Measurements from ENCODE around the gene ULK4. TPM values are rescaled to one million over a fixed set of nuclear protein-coding genes. Genes with fewer than 3 reads are reported as not detected.

ULK4 gene
- total RNA-seq, 1 experiment from 2014 or later = 14.3 TPM

GRCh38 chr3:41200669-41201021 lies 761.3 kb downstream of the ULK4 start:
- no TSS peak for BruUV-seq (replicated peaks)
- ChIA-PET POLR2A (interaction anchor here (0.6 kb wide), 1 partner anchor 416 kb away, joined by 5 read pairs; no protein-coding TSS in a partner anchor), CTCF (no interaction called here)
- intact Hi-C loops (cut with micrococcal nuclease; ENCODE audit: unreplicated experiment) (loop anchor here (5.0 kb wide), 1 partner anchor 618 kb away; no protein-coding TSS in a partner anchor), in situ Hi-C loops (cut with HindIII; ENCODE audit: low pct_unique_long_range_greater_than_20kb, low sequenced_read_pairs) (no loop called here)
- no peak for TF ChIP-seq POLR2AphosphoS5 (IDR thresholded peaks at IDR 0.05; ENCODE audit: low read depth, low read length)
- no peak for TF ChIP-seq CTCF (IDR thresholded peaks at IDR 0.05)
- no peak for TF ChIP-seq SIN3A (IDR thresholded peaks at IDR 0.05; ENCODE audit: borderline replicate concordance, insufficient read depth, low read depth, low read length)
- no peak for TF ChIP-seq TCF7L2 (IDR thresholded peaks at IDR 0.05; ENCODE audit: low read depth, low read length)
- TF ChIP-seq REST (IDR thresholded peaks at IDR 0.05; ENCODE audit: insufficient read depth in 1 of 2, low read depth in 2 of 2, low read length in 1 of 2) = no peak
- Histone ChIP-seq H3K36me3 (ENCODE audit: control insufficient read depth, insufficient read depth, low read length) (peaks cover 2% of the 10 kb centered on the region; the same call in 1 of the 2 replicates), H3K27me3 (ENCODE audit: control insufficient read depth, insufficient read depth, low read length) (no peaks in the 10 kb centered on the region), H3K4me1 (ENCODE audit: control insufficient read depth, insufficient read depth, low read length) (peaks cover 24% of the 10 kb centered on the region), H3K9me3 (ENCODE audit: control insufficient read depth, insufficient read depth, low read depth, low read length) (no peaks in the 10 kb centered on the region), H3K27ac (ENCODE audit: low read length) (peak overlapping the region; percentile 85), H3K4me3 (ENCODE audit: low read depth in 2 of 2, low read length in 2 of 2) (peak overlapping the region; percentile 89 to 94)
- DNase-seq (ENCODE audit: low read depth, low spot score) (no peak), ATAC-seq (no peak)

GRCh38 chr3:41199866-41200668 lies 761.8 kb downstream of the ULK4 start:
- H3K4me1 ChIP-seq (ENCODE audit: control insufficient read depth, insufficient read depth, low read length) = peaks cover 24% of the 10 kb centered on the region
- CTCF ChIA-PET = no interaction called here
- no peaks in the 10 kb centered on the region for H3K27me3 ChIP-seq (ENCODE audit: control insufficient read depth, insufficient read depth, low read length)
- peaks cover 2% of the 10 kb centered on the region; the same call in 1 of the 2 replicates for H3K36me3 ChIP-seq (ENCODE audit: control insufficient read depth, insufficient read depth, low read length)
- peak overlapping the region; percentile 89 to 94 for H3K4me3 ChIP-seq (ENCODE audit: low read depth in 2 of 2, low read length in 2 of 2)
- intact Hi-C loops (cut with micrococcal nuclease; ENCODE audit: unreplicated experiment) (loop anchor here (5.0 kb wide), 1 partner anchor 618 kb away; no protein-coding TSS in a partner anchor), in situ Hi-C loops (cut with HindIII; ENCODE audit: low pct_unique_long_range_greater_than_20kb, low sequenced_read_pairs) (no loop called here)
- ATAC-seq (peak; percentile 20), DNase-seq (ENCODE audit: low read depth, low spot score) (no peak)
- POLR2A ChIA-PET = interaction anchor here (0.6 to 0.7 kb wide), 4 partner anchors 415 to 1637 kb away, joined by 3 to 5 read pairs (median 4); no protein-coding TSS in a partner anchor
- peak overlapping the region; percentile 85 for H3K27ac ChIP-seq (ENCODE audit: low read length)
- no peak for TF ChIP-seq REST (IDR thresholded peaks at IDR 0.05; ENCODE audit: insufficient read depth in 1 of 2, low read depth in 2 of 2, low read length in 1 of 2)
- no peak for TF ChIP-seq CTCF (IDR thresholded peaks at IDR 0.05)
- TF ChIP-seq SIN3A (IDR thresholded peaks at IDR 0.05; ENCODE audit: borderline replicate concordance, insufficient read depth, low read depth, low read length) = no peak
- TF ChIP-seq TCF7L2 (IDR thresholded peaks at IDR 0.05; ENCODE audit: low read depth, low read length) = no peak
- TF ChIP-seq POLR2AphosphoS5 (IDR thresholded peaks at IDR 0.05; ENCODE audit: low read depth, low read length) = no peak
- no peaks in the 10 kb centered on the region for H3K9me3 ChIP-seq (ENCODE audit: control insufficient read depth, insufficient read depth, low read depth, low read length)
- BruUV-seq (replicated peaks) = no TSS peak
